ENCODE measurements around the gene CNTNAP2. TPM values are rescaled to one million over a fixed set of nuclear protein-coding genes. Genes with fewer than 3 reads are reported as not detected.

Gene CNTNAP2
- total and polyA plus RNA-seq, 2 donors (not counting 1 experiment from before 2014, with no cell fraction given) = not detected

DNA sequence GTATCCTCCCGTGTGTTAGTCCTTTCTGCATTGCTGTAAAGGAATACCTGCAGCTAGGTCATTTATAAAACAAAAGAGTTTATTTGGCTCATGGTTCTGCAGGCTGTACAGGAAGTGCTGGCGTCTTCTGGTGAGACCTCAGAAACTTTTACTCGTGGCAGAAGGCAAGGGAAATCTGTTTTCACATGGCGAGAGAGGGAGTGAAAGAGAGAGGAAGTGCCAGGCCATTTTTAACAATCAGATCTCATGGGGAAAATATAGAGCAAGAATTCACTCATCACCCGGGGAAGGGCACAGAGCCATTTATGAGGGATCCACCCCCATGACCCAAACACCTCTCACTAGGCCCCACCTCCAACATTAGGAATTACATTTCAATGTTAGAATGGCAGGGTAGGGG is 952.2 kb downstream of the CNTNAP2 start:
- TF ChIP-seq EZH2 (IDR thresholded peaks at IDR 0.05; ENCODE audit: low read length, missing control alignments) (no peak), CTCF (conservative IDR thresholded peaks at IDR 0.05 in 1 of 2, IDR thresholded peaks at IDR 0.05 in 1 of 2; ENCODE audit: low read depth in 1 of 2, low read length in 2 of 2) (no peak)
- H3K4me1 ChIP-seq (ENCODE audit: control insufficient read depth, extremely low read depth, insufficient read depth, low read length) = no peaks in the 10 kb centered on the region
- H4K20me1 ChIP-seq (ENCODE audit: control insufficient read depth, extremely low read depth, insufficient read depth, low read length) = no peaks in the 10 kb centered on the region
- H3K4me2 ChIP-seq (ENCODE audit: extremely low read depth, insufficient read depth, low read length) = no peak overlapping the region
- no peaks in the 10 kb centered on the region for H3K27me3 ChIP-seq (ENCODE audit: control insufficient read depth, insufficient read depth, low read length)
- H3K36me3 ChIP-seq (ENCODE audit: control insufficient read depth, insufficient read depth, low read length) = no peaks in the 10 kb centered on the region
- DNase-seq (ENCODE audit: low read depth in 2 of 2) = no peak
- H2AFZ ChIP-seq (ENCODE audit: low read length) = no peak overlapping the region
- no peak overlapping the region for H3K4me3 ChIP-seq (replicated peaks in 1 of 4; ENCODE audit: control extremely low read depth in 1 of 4, insufficient read depth in 1 of 4, low read depth in 3 of 4, low read length in 4 of 4)
- no peaks in the 10 kb centered on the region for H3K9me3 ChIP-seq (ENCODE audit: control insufficient read depth, insufficient read depth, low read depth, low read length)
- H3K79me2 ChIP-seq (ENCODE audit: control insufficient read depth, insufficient read depth, low read length) = no peaks in the 10 kb centered on the region
- no peak overlapping the region for H3K27ac ChIP-seq (ENCODE audit: insufficient read depth, low read length)
- no peak overlapping the region for H3K9ac ChIP-seq (ENCODE audit: insufficient read depth, low read length)

- no peaks in the 10 kb centered on the region for H3K27me3 ChIP-seq (ENCODE audit: control insufficient read depth, insufficient read depth, low read length)
- no peak overlapping the region for H3K27ac ChIP-seq (ENCODE audit: insufficient read depth, low read length)
- no peaks in the 10 kb centered on the region for H3K79me2 ChIP-seq (ENCODE audit: control insufficient read depth, insufficient read depth, low read length)
- H2AFZ ChIP-seq (ENCODE audit: low read length) = no peak overlapping the region
- no peak for DNase-seq (ENCODE audit: low read depth in 2 of 2)
- H3K4me2 ChIP-seq (ENCODE audit: extremely low read depth, insufficient read depth, low read length) = no peak overlapping the region
- H3K36me3 ChIP-seq (ENCODE audit: control insufficient read depth, insufficient read depth, low read length) = no peaks in the 10 kb centered on the region
- H4K20me1 ChIP-seq (ENCODE audit: control insufficient read depth, extremely low read depth, insufficient read depth, low read length) = no peaks in the 10 kb centered on the region
- H3K9ac ChIP-seq (ENCODE audit: insufficient read depth, low read length) = no peak overlapping the region
- no peaks in the 10 kb centered on the region for H3K9me3 ChIP-seq (ENCODE audit: control insufficient read depth, insufficient read depth, low read depth, low read length)
- TF ChIP-seq CTCF (conservative IDR thresholded peaks at IDR 0.05 in 1 of 2, IDR thresholded peaks at IDR 0.05 in 1 of 2; ENCODE audit: low read depth in 1 of 2, low read length in 2 of 2) = no peak
- no peak for TF ChIP-seq EZH2 (IDR thresholded peaks at IDR 0.05; ENCODE audit: low read length, missing control alignments)
- H3K4me3 ChIP-seq (replicated peaks in 1 of 4; ENCODE audit: control extremely low read depth in 1 of 4, insufficient read depth in 1 of 4, low read depth in 3 of 4, low read length in 4 of 4) = no peak overlapping the region
- no peaks in the 10 kb centered on the region for H3K4me1 ChIP-seq (ENCODE audit: control insufficient read depth, extremely low read depth, insufficient read depth, low read length)
Observed at GRCh38 chr7:147069771-147070170, 953.2 kb downstream of the CNTNAP2 start.

- H3K9me3 ChIP-seq (ENCODE audit: control insufficient read depth, insufficient read depth, low read depth, low read length) = no peaks in the 10 kb centered on the region
- no peak for TF ChIP-seq CTCF (conservative IDR thresholded peaks at IDR 0.05 in 1 of 2, IDR thresholded peaks at IDR 0.05 in 1 of 2; ENCODE audit: low read depth in 1 of 2, low read length in 2 of 2)
- no peak for TF ChIP-seq EZH2 (IDR thresholded peaks at IDR 0.05; ENCODE audit: low read length, missing control alignments)
- H3K27ac ChIP-seq (ENCODE audit: insufficient read depth, low read length) = no peak overlapping the region
- H3K79me2 ChIP-seq (ENCODE audit: control insufficient read depth, insufficient read depth, low read length) = no peaks in the 10 kb centered on the region
- no peaks in the 10 kb centered on the region for H3K27me3 ChIP-seq (ENCODE audit: control insufficient read depth, insufficient read depth, low read length)
- no peak overlapping the region for H3K4me3 ChIP-seq (replicated peaks in 1 of 4; ENCODE audit: control extremely low read depth in 1 of 4, insufficient read depth in 1 of 4, low read depth in 3 of 4, low read length in 4 of 4)
- DNase-seq (ENCODE audit: low read depth in 2 of 2) = no peak
- H3K4me2 ChIP-seq (ENCODE audit: extremely low read depth, insufficient read depth, low read length) = no peak overlapping the region
- no peaks in the 10 kb centered on the region for H3K36me3 ChIP-seq (ENCODE audit: control insufficient read depth, insufficient read depth, low read length)
- no peak overlapping the region for H3K9ac ChIP-seq (ENCODE audit: insufficient read depth, low read length)
- H2AFZ ChIP-seq (ENCODE audit: low read length) = no peak overlapping the region
- no peaks in the 10 kb centered on the region for H3K4me1 ChIP-seq (ENCODE audit: control insufficient read depth, extremely low read depth, insufficient read depth, low read length)
- no peaks in the 10 kb centered on the region for H4K20me1 ChIP-seq (ENCODE audit: control insufficient read depth, extremely low read depth, insufficient read depth, low read length)
Observed at GRCh38 chr7:147070886-147071285, 954.3 kb downstream of the CNTNAP2 start.

Measured in fibroblast of lung (primary cell).